SU-DHL-6 (cell line): ENCODE measurements around the gene ABCG1.

Experiments
- CTCF ChIP-seq: fragments of 200-600 bp; sonication (generic); IDR thresholded peaks from one replicate; pipeline ENCODE4 v1.5.1; 2017; ENCODE audit warnings: antibody characterized with exemption, mild to moderate bottlenecking, low read length, moderate library complexity; ENCODE audit not compliant: insufficient read depth, poor library complexity, severe bottlenecking
- EZH2phosphoT487 ChIP-seq: fragments of 200-600 bp; sonication (generic), shearing (Covaris generic); conservative IDR thresholded peaks from 2 replicates; pipeline ENCODE4 v1.6.1; 2018; ENCODE audit warnings: mild to moderate bottlenecking, antibody characterized with exemption, low read length, moderate library complexity, mixed read lengths

DNA sequence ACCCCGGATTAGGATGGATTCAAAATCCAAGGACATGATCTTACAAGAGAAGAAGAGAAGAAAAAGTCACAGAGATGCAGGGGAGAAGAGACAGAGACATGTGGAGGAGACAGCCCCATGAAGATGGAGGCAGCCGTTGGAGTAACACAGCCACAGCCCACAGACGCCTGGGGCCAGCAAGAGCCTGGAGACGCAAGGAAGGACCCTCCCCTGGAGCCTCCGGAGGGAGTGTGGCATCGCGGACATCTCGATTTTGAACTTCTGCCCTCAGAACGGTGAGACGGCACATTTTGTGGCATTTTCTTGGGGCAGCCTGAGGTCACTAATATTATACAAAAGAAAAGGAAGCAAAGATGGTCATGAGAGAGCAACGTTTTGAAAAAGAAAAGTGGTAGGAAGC is 28.8 kb downstream of the ABCG1 start:
- no peak for TF ChIP-seq CTCF
- TF ChIP-seq EZH2phosphoT487, result no peak
